GM12878 (cell line): Measurements from ENCODE around the gene UROC1. TPM values are rescaled to one million over a fixed set of nuclear protein-coding genes. Genes with fewer than 3 reads are reported as not detected.

Experiments
- ATF7 ChIP-seq: fragments of 450-650 bp; IDR thresholded peaks from 2 replicates; pipeline ENCODE4 v1.6.1; 2016; ENCODE audit warnings: low read depth, mild to moderate bottlenecking
- CBX5 ChIP-seq: sonication (generic); IDR thresholded peaks from 2 replicates; pipeline ENCODE4 v1.6.1; 2016; ENCODE audit warnings: low read depth, moderate library complexity, mild to moderate bottlenecking, inconsistent platforms
- CHD1 ChIP-seq: IDR thresholded peaks from 2 replicates; pipeline ENCODE4 v1.6.1; 2012; ENCODE audit warnings: low read depth, low read length, improper control_type of control experiment
- EGR1 ChIP-seq, 2 experiments: IDR thresholded peaks; 1 replicate in 1 of 2; 2 replicates in 1 of 2; pipeline ENCODE4 v1.6.1; 2011 to 2012; ENCODE audit warnings: low read depth in 2 of 2, low read length in 2 of 2, borderline replicate concordance in 1 of 2, mild to moderate bottlenecking in 1 of 2, moderate library complexity in 1 of 2
- EP300 ChIP-seq, 2 experiments: fragments of 150-350 bp in 1 of 2; IDR thresholded peaks; 2 replicates each; pipeline ENCODE4 v1.6.1; 2011 to 2012; ENCODE audit warnings: low read depth in 2 of 2, low read length in 2 of 2, borderline replicate concordance in 1 of 2, improper control_type of control experiment in 1 of 2, inconsistent platforms in 1 of 2; ENCODE audit not compliant: control insufficient read depth in 1 of 2
- GABPA ChIP-seq: IDR thresholded peaks from 2 replicates; pipeline ENCODE4 v1.6.1; 2014; ENCODE audit warnings: antibody characterized with exemption, low read depth, mild to moderate bottlenecking, inconsistent platforms
- HDAC6 ChIP-seq: fragments of 200-600 bp; sonication (generic); IDR thresholded peaks from one replicate; pipeline ENCODE4 v1.8.0; 2017; ENCODE audit warnings: antibody characterized with exemption; ENCODE audit not compliant: unreplicated experiment
- HDGF ChIP-seq: fragments of 450-650 bp; IDR thresholded peaks from 2 replicates; pipeline ENCODE4 v1.6.1; 2016; ENCODE audit warnings: antibody characterized with exemption
- IKZF2 ChIP-seq, 2 experiments: fragments of 450-650 bp; IDR thresholded peaks; 2 replicates each; pipeline ENCODE4 v1.6.1; 2017; ENCODE audit warnings: mild to moderate bottlenecking in 2 of 2, moderate library complexity in 2 of 2
- LARP7 ChIP-seq: fragments of 450-650 bp; IDR thresholded peaks from 2 replicates; pipeline ENCODE4 v1.6.1; 2017; ENCODE audit warnings: mild to moderate bottlenecking
- MYB ChIP-seq: fragments of 150-350 bp; IDR thresholded peaks from 2 replicates; pipeline ENCODE4 v1.6.1; 2014; ENCODE audit warnings: mild to moderate bottlenecking, low read depth, low read length, borderline replicate concordance
- NFYA ChIP-seq: IDR thresholded peaks from 2 replicates; pipeline ENCODE4 v1.6.1; 2011; ENCODE audit warnings: low read depth, mild to moderate bottlenecking, low read length, improper control_type of control experiment, borderline replicate concordance
- NR2F1 ChIP-seq: fragments of 450-650 bp; conservative IDR thresholded peaks from 2 replicates; pipeline ENCODE4 v1.6.1; 2017; ENCODE audit warnings: mild to moderate bottlenecking
- POLR2AphosphoS5 ChIP-seq: IDR thresholded peaks from 2 replicates; pipeline ENCODE4 v1.6.1; 2011; ENCODE audit warnings: mild to moderate bottlenecking, low read length, inconsistent platforms
- RCOR1 ChIP-seq: conservative IDR thresholded peaks from 2 replicates; pipeline ENCODE4 v1.6.1; 2012; ENCODE audit warnings: low read depth, low read length, improper control_type of control experiment
- SMAD1 ChIP-seq: fragments of 450-650 bp; IDR thresholded peaks from 2 replicates; pipeline ENCODE4 v1.6.1; 2018; ENCODE audit warnings: mild to moderate bottlenecking, low read depth; ENCODE audit not compliant: partially characterized antibody
- STAT3 ChIP-seq: IDR thresholded peaks from 2 replicates; pipeline ENCODE4 v1.6.1; 2011; ENCODE audit warnings: low read depth, low read length, improper control_type of control experiment
- TBL1XR1 ChIP-seq: IDR thresholded peaks from 2 replicates; pipeline ENCODE4 v1.6.1; 2012; ENCODE audit warnings: low read depth, low read length, improper control_type of control experiment
- ZBED1 ChIP-seq: IDR thresholded peaks from 2 replicates; pipeline ENCODE4 v1.6.1; 2016; ENCODE audit warnings: borderline replicate concordance
- polyA plus RNA-seq, 11 experiments: library from polyadenylated mRNA; depleted of rRNA in 4 of 11; unstranded in 6 of 11; stranded (reverse) in 5 of 11; fragments of >200 nt; fragmentation: Nextera tagmentation in 4 of 11; fragmentation: Illumina TruSeq in 1 of 11; extraction: Ambion mirVana in 4 of 11; extraction: Trizol in 1 of 11; gene quantifications; 1 replicate in 1 of 11; 2 replicates in 10 of 11; pipeline versions ENCODE4 v1.2.1 to v1.2.3, GENCODE V29; 2011 to 2016; ENCODE audit warnings: inconsistent platforms in 2 of 11, missing spikeins in 2 of 11, low read depth in 1 of 11
- total RNA-seq, 4 experiments: library from RNA; depleted of rRNA in 3 of 4; stranded (reverse); fragments of >200 nt in 3 of 4; fragmentation: Illumina TruSeq in 1 of 4; extraction: Trizol in 1 of 4; gene quantifications; 2 replicates each; pipeline versions ENCODE4 v1.2.1 to v1.2.3, GENCODE V29; 2013 to 2021
- TF ChIP-seq, protein P1 (sequence below): fragments of 450-650 bp; IDR thresholded peaks from 2 replicates; pipeline ENCODE4 v1.6.1; 2017; ENCODE audit warnings: mild to moderate bottlenecking, moderate library complexity
- TF ChIP-seq, protein P2 (sequence below), 3 experiments: IDR thresholded peaks in 2 of 3; conservative IDR thresholded peaks in 1 of 3; 2 replicates each; pipeline ENCODE4 v1.5.1; 2011; ENCODE audit warnings: low read depth in 3 of 3, low read length in 3 of 3, mild to moderate bottlenecking in 3 of 3, control low read depth in 2 of 3, moderate library complexity in 2 of 3, inconsistent platforms in 1 of 3, mixed read lengths in 1 of 3; ENCODE audit not compliant: control insufficient read depth in 2 of 3, insufficient read depth in 1 of 3; ENCODE audit errors: extremely low read depth in 1 of 3
- TF ChIP-seq, protein P3 (sequence below): fragments of 450-650 bp; IDR thresholded peaks from 2 replicates; pipeline ENCODE4 v1.6.1; 2017; ENCODE audit warnings: antibody characterized with exemption, mild to moderate bottlenecking, moderate library complexity

UROC1 gene
- total and polyA plus RNA-seq, 10 of the 15 experiments (the other 5 are each of a cell fraction or from before 2014, with no cell fraction given) = 0.04 TPM; not detected in 9

DNA sequence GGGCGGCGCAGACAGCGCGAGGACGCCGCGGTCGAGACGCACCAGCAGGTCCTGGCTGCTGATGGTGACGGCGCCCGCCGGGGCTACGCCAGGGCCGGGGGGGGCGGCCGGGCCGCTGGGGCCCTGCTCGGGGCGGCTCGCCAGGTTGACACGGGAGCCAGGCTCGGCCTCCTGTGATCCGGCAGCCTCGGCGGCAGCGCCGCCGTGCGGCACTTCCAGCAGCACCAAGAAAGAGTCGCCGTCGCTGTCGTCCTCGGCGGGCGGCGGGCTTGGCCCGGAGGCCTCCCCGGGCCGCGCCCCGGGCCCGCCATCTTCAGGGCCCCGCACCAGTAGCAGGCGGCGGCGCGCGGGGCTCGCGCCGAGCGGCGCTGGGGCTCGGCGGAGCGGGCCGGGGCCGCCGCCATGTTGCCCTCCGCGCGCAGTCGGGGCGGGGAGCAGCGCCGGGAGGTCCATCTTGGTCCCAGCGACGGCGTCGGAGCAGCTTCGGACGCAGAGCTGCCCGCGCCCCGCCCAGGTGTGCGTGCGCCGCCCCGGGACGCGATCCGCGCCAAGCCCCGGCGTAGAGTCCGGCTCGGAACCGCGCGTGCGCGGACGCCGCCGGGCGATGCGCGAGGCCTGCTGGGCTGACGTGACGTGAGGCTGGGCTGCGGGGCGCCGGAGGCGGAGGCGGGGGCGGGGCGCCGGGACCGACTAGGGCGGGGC, 42.0 kb downstream of the UROC1 start, which contains the start of gene ZXDC (continued):
- TF ChIP-seq EP300 (IDR thresholded peaks at IDR 0.05; ENCODE audit: borderline replicate concordance in 1 of 2, control insufficient read depth in 1 of 2, low read depth in 2 of 2, low read length in 2 of 2) = no peak
- TF ChIP-seq CHD1 = no peak
- no peak for TF ChIP-seq IKZF2 (IDR thresholded peaks at IDR 0.05)
- no peak for TF ChIP-seq ZBED1
- TF ChIP-seq ATF7 = no peak
- TF ChIP-seq, protein P1, sequence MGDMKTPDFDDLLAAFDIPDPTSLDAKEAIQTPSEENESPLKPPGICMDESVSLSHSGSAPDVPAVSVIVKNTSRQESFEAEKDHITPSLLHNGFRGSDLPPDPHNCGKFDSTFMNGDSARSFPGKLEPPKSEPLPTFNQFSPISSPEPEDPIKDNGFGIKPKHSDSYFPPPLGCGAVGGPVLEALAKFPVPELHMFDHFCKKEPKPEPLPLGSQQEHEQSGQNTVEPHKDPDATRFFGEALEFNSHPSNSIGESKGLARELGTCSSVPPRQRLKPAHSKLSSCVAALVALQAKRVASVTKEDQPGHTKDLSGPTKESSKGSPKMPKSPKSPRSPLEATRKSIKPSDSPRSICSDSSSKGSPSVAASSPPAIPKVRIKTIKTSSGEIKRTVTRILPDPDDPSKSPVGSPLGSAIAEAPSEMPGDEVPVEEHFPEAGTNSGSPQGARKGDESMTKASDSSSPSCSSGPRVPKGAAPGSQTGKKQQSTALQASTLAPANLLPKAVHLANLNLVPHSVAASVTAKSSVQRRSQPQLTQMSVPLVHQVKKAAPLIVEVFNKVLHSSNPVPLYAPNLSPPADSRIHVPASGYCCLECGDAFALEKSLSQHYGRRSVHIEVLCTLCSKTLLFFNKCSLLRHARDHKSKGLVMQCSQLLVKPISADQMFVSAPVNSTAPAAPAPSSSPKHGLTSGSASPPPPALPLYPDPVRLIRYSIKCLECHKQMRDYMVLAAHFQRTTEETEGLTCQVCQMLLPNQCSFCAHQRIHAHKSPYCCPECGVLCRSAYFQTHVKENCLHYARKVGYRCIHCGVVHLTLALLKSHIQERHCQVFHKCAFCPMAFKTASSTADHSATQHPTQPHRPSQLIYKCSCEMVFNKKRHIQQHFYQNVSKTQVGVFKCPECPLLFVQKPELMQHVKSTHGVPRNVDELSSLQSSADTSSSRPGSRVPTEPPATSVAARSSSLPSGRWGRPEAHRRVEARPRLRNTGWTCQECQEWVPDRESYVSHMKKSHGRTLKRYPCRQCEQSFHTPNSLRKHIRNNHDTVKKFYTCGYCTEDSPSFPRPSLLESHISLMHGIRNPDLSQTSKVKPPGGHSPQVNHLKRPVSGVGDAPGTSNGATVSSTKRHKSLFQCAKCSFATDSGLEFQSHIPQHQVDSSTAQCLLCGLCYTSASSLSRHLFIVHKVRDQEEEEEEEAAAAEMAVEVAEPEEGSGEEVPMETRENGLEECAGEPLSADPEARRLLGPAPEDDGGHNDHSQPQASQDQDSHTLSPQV = no peak
- TF ChIP-seq NFYA = no peak
- TF ChIP-seq LARP7 = peak; percentile 85
- TF ChIP-seq EGR1 (IDR thresholded peaks at IDR 0.05; ENCODE audit: borderline replicate concordance in 1 of 2, low read depth in 2 of 2, low read length in 2 of 2) = peak; percentile 36 to 73; a peak in 2 of 3 replicates
- TF ChIP-seq, protein P2, sequence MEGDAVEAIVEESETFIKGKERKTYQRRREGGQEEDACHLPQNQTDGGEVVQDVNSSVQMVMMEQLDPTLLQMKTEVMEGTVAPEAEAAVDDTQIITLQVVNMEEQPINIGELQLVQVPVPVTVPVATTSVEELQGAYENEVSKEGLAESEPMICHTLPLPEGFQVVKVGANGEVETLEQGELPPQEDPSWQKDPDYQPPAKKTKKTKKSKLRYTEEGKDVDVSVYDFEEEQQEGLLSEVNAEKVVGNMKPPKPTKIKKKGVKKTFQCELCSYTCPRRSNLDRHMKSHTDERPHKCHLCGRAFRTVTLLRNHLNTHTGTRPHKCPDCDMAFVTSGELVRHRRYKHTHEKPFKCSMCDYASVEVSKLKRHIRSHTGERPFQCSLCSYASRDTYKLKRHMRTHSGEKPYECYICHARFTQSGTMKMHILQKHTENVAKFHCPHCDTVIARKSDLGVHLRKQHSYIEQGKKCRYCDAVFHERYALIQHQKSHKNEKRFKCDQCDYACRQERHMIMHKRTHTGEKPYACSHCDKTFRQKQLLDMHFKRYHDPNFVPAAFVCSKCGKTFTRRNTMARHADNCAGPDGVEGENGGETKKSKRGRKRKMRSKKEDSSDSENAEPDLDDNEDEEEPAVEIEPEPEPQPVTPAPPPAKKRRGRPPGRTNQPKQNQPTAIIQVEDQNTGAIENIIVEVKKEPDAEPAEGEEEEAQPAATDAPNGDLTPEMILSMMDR (IDR thresholded peaks at IDR 0.05 in 2 of 3, conservative IDR thresholded peaks at IDR 0.05 in 1 of 3; ENCODE audit: control insufficient read depth in 2 of 3, extremely low read depth in 1 of 3, insufficient read depth in 1 of 3, low read depth in 3 of 3, low read length in 3 of 3) = peak; percentile 37 to 65 (median 56); a peak in 5 of 6 replicates
- TF ChIP-seq MYB = no peak
- no peak for TF ChIP-seq SMAD1
- peak; percentile 68; the same call in 1 of the 2 replicates for TF ChIP-seq NR2F1
- TF ChIP-seq CBX5 = no peak
- TF ChIP-seq TBL1XR1 = no peak
- peak; percentile 76; the same call in 1 of the 2 replicates for TF ChIP-seq POLR2AphosphoS5
- no peak for TF ChIP-seq HDAC6
- TF ChIP-seq HDGF = no peak
- TF ChIP-seq RCOR1 = no peak
- no peak for TF ChIP-seq STAT3
- no peak for TF ChIP-seq GABPA
- TF ChIP-seq, protein P3, sequence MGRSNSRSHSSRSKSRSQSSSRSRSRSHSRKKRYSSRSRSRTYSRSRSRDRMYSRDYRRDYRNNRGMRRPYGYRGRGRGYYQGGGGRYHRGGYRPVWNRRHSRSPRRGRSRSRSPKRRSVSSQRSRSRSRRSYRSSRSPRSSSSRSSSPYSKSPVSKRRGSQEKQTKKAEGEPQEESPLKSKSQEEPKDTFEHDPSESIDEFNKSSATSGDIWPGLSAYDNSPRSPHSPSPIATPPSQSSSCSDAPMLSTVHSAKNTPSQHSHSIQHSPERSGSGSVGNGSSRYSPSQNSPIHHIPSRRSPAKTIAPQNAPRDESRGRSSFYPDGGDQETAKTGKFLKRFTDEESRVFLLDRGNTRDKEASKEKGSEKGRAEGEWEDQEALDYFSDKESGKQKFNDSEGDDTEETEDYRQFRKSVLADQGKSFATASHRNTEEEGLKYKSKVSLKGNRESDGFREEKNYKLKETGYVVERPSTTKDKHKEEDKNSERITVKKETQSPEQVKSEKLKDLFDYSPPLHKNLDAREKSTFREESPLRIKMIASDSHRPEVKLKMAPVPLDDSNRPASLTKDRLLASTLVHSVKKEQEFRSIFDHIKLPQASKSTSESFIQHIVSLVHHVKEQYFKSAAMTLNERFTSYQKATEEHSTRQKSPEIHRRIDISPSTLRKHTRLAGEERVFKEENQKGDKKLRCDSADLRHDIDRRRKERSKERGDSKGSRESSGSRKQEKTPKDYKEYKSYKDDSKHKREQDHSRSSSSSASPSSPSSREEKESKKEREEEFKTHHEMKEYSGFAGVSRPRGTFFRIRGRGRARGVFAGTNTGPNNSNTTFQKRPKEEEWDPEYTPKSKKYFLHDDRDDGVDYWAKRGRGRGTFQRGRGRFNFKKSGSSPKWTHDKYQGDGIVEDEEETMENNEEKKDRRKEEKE = no peak
